IPS-20b (cell line): Measurements from ENCODE around the gene CSNK1D.

Experiments
- H3K27ac ChIP-seq: one replicate; pipeline ENCODE4 v1.5.1; 2013; ENCODE audit warnings: low read length
- H3K27me3 ChIP-seq: 2 replicates; pipeline ENCODE4 v1.6.1; 2013; ENCODE audit warnings: mild to moderate bottlenecking, low read length, inconsistent platforms; ENCODE audit not compliant: insufficient read depth
- H3K36me3 ChIP-seq: 2 replicates; pipeline ENCODE4 v1.6.1; 2013; ENCODE audit warnings: low read depth, mild to moderate bottlenecking, inconsistent platforms, low read length, moderate library complexity; ENCODE audit not compliant: insufficient read depth
- H3K4me1 ChIP-seq: 2 replicates; pipeline ENCODE4 v1.6.1; 2013; ENCODE audit warnings: mild to moderate bottlenecking, control low read depth, inconsistent platforms, low read length, moderate library complexity; ENCODE audit not compliant: insufficient read depth
- H3K4me3 ChIP-seq: 2 replicates; pipeline ENCODE4 v1.5.1; 2013; ENCODE audit warnings: mild to moderate bottlenecking, low read length, inconsistent platforms
- H3K9ac ChIP-seq: 2 replicates; pipeline ENCODE4 v1.6.1; 2013; ENCODE audit warnings: low read depth, mild to moderate bottlenecking, inconsistent platforms, low read length, moderate library complexity
- H3K9me3 ChIP-seq: 2 replicates; pipeline ENCODE4 v1.6.1; 2013; ENCODE audit warnings: mild to moderate bottlenecking, low read depth, low read length, inconsistent platforms; ENCODE audit not compliant: insufficient read depth

Gene CSNK1D

GRCh38 chr17:82223517-82223916 is 50.0 kb downstream of the CSNK1D start:
- Histone ChIP-seq H3K27ac (no peak overlapping the region), H3K4me1 (no peaks in the 10 kb centered on the region), H3K9me3 (no peaks in the 10 kb centered on the region), H3K4me3 (no peak overlapping the region), H3K36me3 (no peaks in the 10 kb centered on the region), H3K27me3 (peaks cover 31% of the 10 kb centered on the region), H3K9ac (no peak overlapping the region)

DNA sequence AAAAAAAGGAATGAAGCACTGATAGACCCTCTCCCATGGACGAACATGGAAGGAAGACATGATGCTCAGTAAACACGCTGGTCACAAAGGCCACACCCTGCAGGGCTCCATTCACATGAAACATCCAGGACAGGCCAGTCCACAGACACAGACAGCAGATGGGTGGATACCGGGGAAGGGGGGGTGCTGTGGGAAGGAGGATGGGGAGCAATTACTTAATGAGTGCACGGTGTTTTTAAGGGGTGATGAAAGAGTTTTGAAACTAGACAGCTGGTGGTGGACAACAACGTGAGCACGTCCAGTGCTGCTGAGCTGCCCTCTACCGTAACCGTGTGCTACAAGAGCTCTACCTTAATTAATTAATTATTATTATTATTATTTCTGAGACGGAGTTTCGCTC is 50.7 kb downstream of the CSNK1D start:
- Histone ChIP-seq H3K4me3 (no peak overlapping the region), H3K36me3 (no peaks in the 10 kb centered on the region), H3K27ac (no peak overlapping the region), H3K4me1 (no peaks in the 10 kb centered on the region), H3K9ac (no peak overlapping the region), H3K27me3 (peaks cover 24% of the 10 kb centered on the region), H3K9me3 (no peaks in the 10 kb centered on the region)

DNA sequence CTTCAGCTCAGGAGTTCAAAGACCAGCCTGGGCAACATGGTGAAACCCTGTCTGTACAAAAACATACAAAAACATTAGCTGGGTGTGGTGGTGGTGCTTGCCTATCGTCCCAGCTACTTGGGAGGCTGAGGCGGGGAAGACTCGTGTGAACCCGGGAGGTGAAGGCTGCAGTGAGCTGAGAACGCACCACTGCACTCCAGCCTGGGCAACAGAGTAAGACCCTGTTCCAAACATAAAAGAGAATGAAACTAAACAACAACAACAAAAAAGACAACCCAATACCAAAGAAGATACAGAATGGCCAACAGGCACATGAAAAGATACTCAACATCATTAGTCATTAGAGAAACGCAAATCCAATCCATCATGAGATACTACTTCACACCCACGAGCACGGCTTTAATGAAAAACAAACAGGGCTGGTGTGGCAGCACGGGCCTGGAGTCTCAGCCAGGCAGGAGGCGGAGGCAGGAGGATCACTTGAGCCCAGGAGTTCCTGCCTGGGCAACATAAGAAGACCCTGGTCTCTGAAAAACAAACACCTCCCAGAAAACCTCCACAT is 52.1 kb downstream of the CSNK1D start:
- Histone ChIP-seq H3K9ac (no peak overlapping the region), H3K4me3 (no peak overlapping the region), H3K27me3 (peaks cover 10% of the 10 kb centered on the region; the same call in 1 of the 2 replicates), H3K36me3 (no peaks in the 10 kb centered on the region), H3K27ac (no peak overlapping the region), H3K9me3 (no peaks in the 10 kb centered on the region), H3K4me1 (no peaks in the 10 kb centered on the region)

- H3K9ac ChIP-seq, result no peak overlapping the region
- H3K27me3 ChIP-seq, result 0 out of 2 replicates have a peak, but pooled peaks cover 10% of the 10 kb centered on the region
- no peaks in the 10 kb centered on the region for H3K4me1 ChIP-seq
- no peak overlapping the region for H3K27ac ChIP-seq
- H3K4me3 ChIP-seq, result no peak overlapping the region
- no peaks in the 10 kb centered on the region for H3K9me3 ChIP-seq
- no peaks in the 10 kb centered on the region for H3K36me3 ChIP-seq
Measured at GRCh38 chr17:82219753-82220709, 53.5 kb downstream of the CSNK1D start.

GRCh38 chr17:82219083-82219482 is 54.4 kb downstream of the CSNK1D start:
- peaks cover 17% of the 10 kb centered on the region for H3K27me3 ChIP-seq
- no peaks in the 10 kb centered on the region for H3K4me1 ChIP-seq
- no peak overlapping the region for H3K4me3 ChIP-seq
- H3K36me3 ChIP-seq, result no peaks in the 10 kb centered on the region
- no peaks in the 10 kb centered on the region for H3K9me3 ChIP-seq
- no peak overlapping the region for H3K9ac ChIP-seq
- no peak overlapping the region for H3K27ac ChIP-seq

- no peaks in the 10 kb centered on the region for H3K36me3 ChIP-seq
- peaks cover 23% of the 10 kb centered on the region for H3K27me3 ChIP-seq
- no peaks in the 10 kb centered on the region for H3K4me1 ChIP-seq
- H3K9me3 ChIP-seq, result no peaks in the 10 kb centered on the region
- no peak overlapping the region for H3K4me3 ChIP-seq
- no peak overlapping the region for H3K27ac ChIP-seq
- H3K9ac ChIP-seq, result no peak overlapping the region
Measured at GRCh38 chr17:82218349-82219075, 55.0 kb downstream of the CSNK1D start.

GRCh38 chr17:82217530-82218204 is 55.8 kb downstream of the CSNK1D start:
- no peak overlapping the region for H3K9ac ChIP-seq
- peaks cover 29% of the 10 kb centered on the region for H3K27me3 ChIP-seq
- H3K9me3 ChIP-seq, result no peaks in the 10 kb centered on the region
- no peaks in the 10 kb centered on the region for H3K36me3 ChIP-seq
- no peak overlapping the region for H3K27ac ChIP-seq
- no peak overlapping the region for H3K4me3 ChIP-seq
- H3K4me1 ChIP-seq, result no peaks in the 10 kb centered on the region

GRCh38 chr17:82217120-82217529 is 56.4 kb downstream of the CSNK1D start:
- H3K27ac ChIP-seq, result no peak overlapping the region
- no peak overlapping the region for H3K9ac ChIP-seq

GRCh38 chr17:82216301-82217119 is 57.0 kb downstream of the CSNK1D start:
- H3K4me3 ChIP-seq, result no peak overlapping the region
- H3K9ac ChIP-seq, result no peak overlapping the region
- H3K4me1 ChIP-seq, result no peaks in the 10 kb centered on the region
- H3K9me3 ChIP-seq, result no peaks in the 10 kb centered on the region
- H3K36me3 ChIP-seq, result no peaks in the 10 kb centered on the region
- H3K27me3 ChIP-seq, result peaks cover 32% of the 10 kb centered on the region
- no peak overlapping the region for H3K27ac ChIP-seq

More at GRCh38 chr17:82217120-82217529, 56.4 kb downstream of the CSNK1D start:
- Histone ChIP-seq H3K36me3 (no peaks in the 10 kb centered on the region), H3K9me3 (no peaks in the 10 kb centered on the region), H3K4me3 (no peak overlapping the region), H3K4me1 (no peaks in the 10 kb centered on the region), H3K27me3 (peaks cover 29% of the 10 kb centered on the region)

- no peaks in the 10 kb centered on the region for H3K4me1 ChIP-seq
- H3K27me3 ChIP-seq, result peaks cover 33% of the 10 kb centered on the region
- no peaks in the 10 kb centered on the region for H3K36me3 ChIP-seq
- H3K4me3 ChIP-seq, result no peak overlapping the region
- H3K9ac ChIP-seq, result no peak overlapping the region
- no peak overlapping the region for H3K27ac ChIP-seq
- H3K9me3 ChIP-seq, result no peaks in the 10 kb centered on the region
Measured at GRCh38 chr17:82215972-82216300, 57.6 kb downstream of the CSNK1D start.
